Thymus (tissue), 11 donors: ENCODE data around the gene CCR1. TPM values are rescaled to one million over a fixed set of nuclear protein-coding genes. Genes with fewer than 3 reads are reported as not detected.
"Not testable (repeated sequence)": the region's sequence is repeated elsewhere in the genome, so short reads cannot be mapped to it uniquely, and the experiment has no call there.

Experiments used
- DNase-seq, 9 donors: peaks; one replicate each; pipeline ENCODE4 v3.0.0-alpha.2; 2013; ENCODE audit warnings: low spot score in 9 of 9, low read depth in 6 of 9, missing footprints in 1 of 9
- H3K27ac ChIP-seq, 2 donors: one replicate each; pipeline ENCODE4 v1.5.1; 2013; ENCODE audit warnings: control low read depth in 1 of 2, low read depth in 1 of 2, low read length in 1 of 2, mild to moderate bottlenecking in 1 of 2, moderate library complexity in 1 of 2
- H3K27me3 ChIP-seq, 2 donors: one replicate each; pipeline ENCODE4 v1.5.1; 2013; ENCODE audit warnings: low read length in 1 of 2; ENCODE audit not compliant: control insufficient read depth in 2 of 2, insufficient read depth in 1 of 2
- H3K36me3 ChIP-seq, 2 donors: one replicate each; pipeline ENCODE4 v1.5.1; 2013; ENCODE audit warnings: low read length in 1 of 2, mild to moderate bottlenecking in 1 of 2, moderate library complexity in 1 of 2; ENCODE audit not compliant: control insufficient read depth in 2 of 2, insufficient read depth in 2 of 2
- H3K4me1 ChIP-seq, 2 donors: one replicate each; pipeline ENCODE4 v1.5.1; 2013; ENCODE audit warnings: low read length in 2 of 2; ENCODE audit not compliant: control insufficient read depth in 2 of 2, insufficient read depth in 2 of 2
- H3K4me3 ChIP-seq, 2 donors: one replicate each; pipeline ENCODE4 v1.5.1; 2013; ENCODE audit warnings: low read length in 2 of 2, control low read depth in 1 of 2, mild to moderate bottlenecking in 1 of 2
- H3K9me3 ChIP-seq, 2 donors: one replicate each; pipeline ENCODE4 v1.5.1; 2013; ENCODE audit warnings: low read length in 1 of 2, mild to moderate bottlenecking in 1 of 2; ENCODE audit not compliant: control insufficient read depth in 2 of 2, insufficient read depth in 1 of 2
- WGBS: extraction: QIAGEN DNeasy Blood & Tissue Kit; methylation state at CpG from one replicate; pipeline ENCODE4 v1.1.7; 2013; 5-methylcytosine and 5-hydroxymethylcytosine counted together
- polyA plus RNA-seq: library from polyadenylated mRNA; stranded (reverse); fragments of 200-250 nt; gene quantifications from one replicate; pipeline ENCODE4 v1.2.3, GENCODE V29; 2013
- total RNA-seq: library from RNA; stranded (reverse); fragments of 120-200 nt; gene quantifications from one replicate; pipeline ENCODE4 v1.2.4, GENCODE V29; 2013
- donor health status: healthy.

CCR1 gene
- total and polyA plus RNA-seq, 2 donors, result 7.0 to 14.5 TPM

DNA sequence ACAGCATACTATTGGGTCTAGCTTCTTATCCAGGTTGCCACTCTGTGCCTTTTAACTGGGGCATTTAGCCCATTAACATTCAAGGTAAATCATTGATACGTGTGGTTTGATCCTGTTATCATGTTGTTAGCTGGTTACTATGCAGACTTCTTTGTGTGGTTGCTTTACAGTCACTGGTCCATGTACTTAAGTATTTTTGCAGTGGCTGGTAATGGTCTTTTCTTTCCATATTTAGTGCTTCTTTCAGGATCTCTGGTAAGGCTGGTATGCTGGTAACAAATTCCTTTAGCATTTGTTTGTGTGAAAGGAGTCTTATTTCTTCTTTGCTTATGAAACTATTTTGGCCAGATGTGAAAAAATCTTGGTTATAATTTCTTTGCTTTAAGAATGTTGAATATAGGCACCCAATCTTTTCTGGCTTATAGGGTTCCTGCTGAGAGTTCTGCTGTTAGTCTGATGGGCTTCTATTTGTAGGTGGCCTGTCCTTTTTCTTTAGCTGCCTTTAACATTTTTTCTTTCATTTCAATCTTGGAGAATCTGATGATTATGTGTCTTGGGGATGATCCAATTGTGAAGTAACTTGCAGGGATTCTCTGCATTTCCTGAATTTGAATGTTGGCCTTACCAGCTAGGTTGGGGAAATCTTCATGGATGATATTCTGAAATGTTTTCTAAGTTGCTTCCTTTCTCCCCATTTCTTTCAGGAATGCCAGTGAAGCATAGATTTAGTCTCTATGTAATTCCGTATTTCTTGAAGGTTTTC is 39.3 kb downstream of the CCR1 start:
- no peaks in the 10 kb centered on the region for H3K27me3 ChIP-seq
- WGBS, result 96% methylated on average over 2 of the region's 2 CpGs
- peaks cover 0 to 15% of the 10 kb centered on the region in 2 donors for H3K4me1 ChIP-seq
- no peaks in the 10 kb centered on the region for H3K36me3 ChIP-seq
- H3K9me3 ChIP-seq, result peaks cover 0 to 5% of the 10 kb centered on the region in 2 donors
- no peak overlapping the region for H3K27ac ChIP-seq
- no peak overlapping the region for H3K4me3 ChIP-seq
- no peak for DNase-seq

DNA sequence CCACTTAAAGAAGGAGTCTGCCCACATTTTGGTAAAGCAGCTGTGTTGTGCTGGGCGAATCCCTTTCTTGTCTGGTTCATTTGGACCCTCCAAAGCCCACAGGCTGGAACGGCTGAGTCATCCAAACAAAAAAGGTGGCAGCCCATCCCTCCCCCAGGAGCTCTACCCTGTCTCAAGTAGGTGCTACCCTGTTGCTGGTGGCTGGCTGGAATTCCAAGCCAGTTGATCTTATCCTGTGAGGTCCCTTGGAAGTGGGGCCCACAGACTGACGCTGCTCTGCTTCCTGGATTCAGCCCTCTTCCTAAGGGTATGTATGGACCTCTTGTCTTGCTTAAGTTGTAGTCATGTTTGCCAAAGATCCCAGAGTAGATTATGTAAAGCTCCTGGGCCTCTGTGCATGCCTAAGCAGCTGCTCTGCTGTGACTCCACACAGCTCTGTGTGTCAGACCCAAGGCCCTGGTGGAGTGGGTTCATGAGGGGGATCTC is 44.5 kb downstream of the CCR1 start:
- Histone ChIP-seq H3K36me3 (no peaks in the 10 kb centered on the region), H3K4me3 (no peak overlapping the region), H3K27me3 (no peaks in the 10 kb centered on the region), H3K9me3 (peaks cover 0 to 5% of the 10 kb centered on the region in 2 donors), H3K4me1 (peaks cover 0 to 9% of the 10 kb centered on the region in 2 donors), H3K27ac (no peak overlapping the region)
- no peak for DNase-seq
- WGBS, result 95% methylated on average over 3 of the region's 3 CpGs

DNA sequence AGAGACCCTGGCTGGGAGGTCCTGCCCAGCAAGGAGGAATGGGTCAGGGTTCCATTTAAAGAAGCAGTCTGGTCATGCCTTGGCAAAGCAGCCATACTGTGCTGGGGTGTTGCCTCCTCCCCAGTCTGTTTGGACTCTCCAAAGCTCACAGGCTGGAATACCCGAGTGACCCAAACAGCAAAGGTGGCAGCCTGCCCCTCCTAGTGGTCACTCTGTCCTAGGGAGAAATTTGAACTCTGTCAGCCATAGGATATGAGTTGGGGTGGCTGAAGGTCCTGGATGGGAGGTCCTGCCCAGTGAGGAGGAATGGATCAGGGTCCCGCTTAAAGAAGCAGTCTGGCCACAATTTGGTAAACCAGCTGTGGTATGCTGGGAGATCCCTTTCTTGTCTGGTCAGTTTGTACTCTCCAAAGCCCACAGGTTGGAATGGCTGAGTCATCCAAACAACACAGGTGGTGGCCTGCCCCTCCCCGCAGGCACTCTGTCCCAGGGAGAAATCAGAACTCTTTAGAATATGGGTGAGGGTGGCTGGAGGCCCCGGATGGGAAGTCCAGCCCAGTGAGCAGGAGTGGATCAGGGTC is 45.0 kb downstream of the CCR1 start:
- Histone ChIP-seq H3K27ac (no peak overlapping the region), H3K4me3 (no peak overlapping the region), H3K36me3 (no peaks in the 10 kb centered on the region), H3K27me3 (no peaks in the 10 kb centered on the region), H3K9me3 (peaks cover 0 to 2% of the 10 kb centered on the region in 2 donors), H3K4me1 (peaks cover 0 to 9% of the 10 kb centered on the region in 2 donors)
- 92% methylated on average over 4 of the region's 4 CpGs for WGBS
- DNase-seq, result no peak

DNA sequence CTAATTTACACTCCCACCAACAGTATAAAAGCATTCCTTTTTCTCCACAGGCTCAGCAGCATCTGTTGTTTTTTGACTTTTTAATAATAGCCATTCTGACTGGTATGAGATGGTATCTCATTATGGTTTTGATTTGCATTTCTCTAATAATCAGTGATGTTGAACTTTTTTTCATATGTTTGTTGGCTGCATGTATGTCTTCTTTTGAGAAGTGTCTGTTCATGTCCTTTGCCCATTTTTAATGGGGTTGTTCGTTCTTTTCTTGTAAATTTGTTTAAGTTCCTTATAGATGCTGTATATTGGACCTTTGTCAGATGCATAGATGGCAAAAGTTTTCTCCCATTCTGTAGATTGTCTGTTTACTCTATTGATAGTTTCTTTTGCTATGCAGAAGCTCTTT is 50.4 kb downstream of the CCR1 start:
- 96% methylated on average over 1 of the region's 1 CpG for WGBS
- not testable (repeated sequence) for H3K4me3 ChIP-seq, H3K27me3 ChIP-seq, H3K9me3 ChIP-seq, DNase-seq, H3K36me3 ChIP-seq, H3K27ac ChIP-seq, H3K4me1 ChIP-seq

DNA sequence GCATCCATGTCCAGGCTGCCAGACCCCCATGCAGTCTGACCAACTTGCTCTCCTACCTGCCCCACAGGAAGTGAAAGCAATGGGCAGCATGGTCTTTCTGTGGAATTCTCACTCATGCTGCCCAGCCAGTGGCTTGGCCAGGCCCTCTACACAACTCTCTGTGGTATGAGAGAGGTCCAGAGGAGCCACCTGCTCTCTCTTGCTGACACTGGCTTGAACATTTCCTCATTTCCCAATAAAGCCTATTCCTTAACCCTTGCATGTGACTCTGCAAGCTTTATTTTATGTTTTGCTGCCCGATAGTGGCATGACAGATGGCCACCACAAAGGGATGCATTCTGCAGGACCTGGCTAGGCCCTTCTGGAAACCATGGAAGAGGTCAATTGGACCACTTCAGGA is 53.8 kb downstream of the CCR1 start:
- Histone ChIP-seq H3K9me3 (no peaks in the 10 kb centered on the region), H3K36me3 (no peaks in the 10 kb centered on the region), H3K4me3 (no peak overlapping the region), H3K27me3 (no peaks in the 10 kb centered on the region), H3K4me1 (peaks cover 0 to 9% of the 10 kb centered on the region in 2 donors), H3K27ac (no peak overlapping the region)
- WGBS, result 100% methylated on average over 1 of the region's 1 CpG
- no peak for DNase-seq

Other genes starting within 250 kb of the CCR1 start
- 7.8 TPM for gene FYCO1, start 212.5 kb downstream of the CCR1 start, total RNA-seq
- gene FYCO1, start 212.5 kb downstream of the CCR1 start, polyA plus RNA-seq, result 8.1 TPM
- gene XCR1, start 180.8 kb downstream of the CCR1 start, total RNA-seq, result 4.2 TPM
- gene XCR1, start 180.8 kb downstream of the CCR1 start, polyA plus RNA-seq, result 5.7 TPM
- gene CCR3, start 34.1 kb upstream of the CCR1 start, total RNA-seq, result 0.33 TPM
- 0.27 TPM for gene CCR3, start 34.1 kb upstream of the CCR1 start, polyA plus RNA-seq
- 7.3 TPM for gene CCR2, start 145.8 kb upstream of the CCR1 start, total RNA-seq
- 2.4 TPM for gene CCR2, start 145.8 kb upstream of the CCR1 start, polyA plus RNA-seq
- 1.2 TPM for gene CCR5, start 162.6 kb upstream of the CCR1 start, total RNA-seq
- 5.2 TPM for gene CCR5, start 162.6 kb upstream of the CCR1 start, polyA plus RNA-seq
- gene CCRL2, start 198.9 kb upstream of the CCR1 start, total RNA-seq, result 10.1 TPM
- 19.1 TPM for gene CCRL2, start 198.9 kb upstream of the CCR1 start, polyA plus RNA-seq